Measurements from ENCODE around the gene RCE1.
"Not testable (repeated sequence)": the region's sequence is repeated elsewhere in the genome, so short reads cannot be mapped to it uniquely, and the experiment has no call there.

The RCE1 gene, protein sequence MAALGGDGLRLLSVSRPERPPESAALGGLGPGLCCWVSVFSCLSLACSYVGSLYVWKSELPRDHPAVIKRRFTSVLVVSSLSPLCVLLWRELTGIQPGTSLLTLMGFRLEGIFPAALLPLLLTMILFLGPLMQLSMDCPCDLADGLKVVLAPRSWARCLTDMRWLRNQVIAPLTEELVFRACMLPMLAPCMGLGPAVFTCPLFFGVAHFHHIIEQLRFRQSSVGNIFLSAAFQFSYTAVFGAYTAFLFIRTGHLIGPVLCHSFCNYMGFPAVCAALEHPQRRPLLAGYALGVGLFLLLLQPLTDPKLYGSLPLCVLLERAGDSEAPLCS

DNA sequence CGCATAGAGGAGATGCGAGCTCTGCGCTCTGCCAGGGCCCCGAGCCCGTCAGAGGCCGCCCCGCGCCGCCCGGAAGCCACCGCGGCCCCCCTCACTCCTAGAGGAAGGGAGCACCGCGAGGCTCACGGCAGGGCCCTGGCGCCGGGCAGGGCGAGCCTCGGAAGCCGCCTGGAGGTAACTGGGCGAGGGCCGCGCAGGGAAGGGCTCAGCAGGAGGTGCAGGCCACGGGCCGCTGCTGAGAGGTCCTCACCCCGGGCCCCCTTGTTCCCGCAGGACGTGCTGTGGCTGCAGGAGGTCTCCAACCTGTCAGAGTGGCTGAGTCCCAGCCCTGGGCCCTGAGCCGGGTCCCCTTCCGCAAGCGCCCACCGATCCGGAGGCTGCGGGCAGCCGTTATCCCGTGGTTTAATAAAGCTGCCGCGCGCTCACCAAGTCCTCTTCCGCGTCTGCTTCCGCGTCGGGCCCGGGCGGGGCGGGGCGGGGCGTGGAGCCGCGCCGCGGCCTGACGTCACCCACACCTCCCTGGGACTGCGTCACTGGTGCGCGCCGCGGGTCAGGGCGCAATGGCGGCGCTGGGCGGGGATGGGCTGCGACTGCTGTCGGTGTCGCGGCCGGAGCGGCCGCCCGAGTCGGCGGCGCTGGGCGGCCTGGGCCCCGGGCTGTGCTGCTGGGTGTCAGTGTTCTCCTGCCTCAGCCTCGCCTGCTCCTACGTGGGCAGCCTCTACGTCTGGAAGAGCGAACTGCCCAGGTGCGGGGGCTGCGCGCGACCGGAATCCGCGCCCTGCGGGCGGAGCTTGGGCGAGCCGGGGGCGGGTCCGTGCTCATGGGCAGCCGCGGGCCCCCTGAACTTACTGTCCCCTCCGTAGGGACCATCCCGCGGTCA, at the start of gene RCE1:
Gene RCE1 (plus strand): TSS at position 546 of the 880 bp plus-strand sequence. CDS start 15 bp downstream, at position 561.
- TF ChIP-seq, protein P1, sequence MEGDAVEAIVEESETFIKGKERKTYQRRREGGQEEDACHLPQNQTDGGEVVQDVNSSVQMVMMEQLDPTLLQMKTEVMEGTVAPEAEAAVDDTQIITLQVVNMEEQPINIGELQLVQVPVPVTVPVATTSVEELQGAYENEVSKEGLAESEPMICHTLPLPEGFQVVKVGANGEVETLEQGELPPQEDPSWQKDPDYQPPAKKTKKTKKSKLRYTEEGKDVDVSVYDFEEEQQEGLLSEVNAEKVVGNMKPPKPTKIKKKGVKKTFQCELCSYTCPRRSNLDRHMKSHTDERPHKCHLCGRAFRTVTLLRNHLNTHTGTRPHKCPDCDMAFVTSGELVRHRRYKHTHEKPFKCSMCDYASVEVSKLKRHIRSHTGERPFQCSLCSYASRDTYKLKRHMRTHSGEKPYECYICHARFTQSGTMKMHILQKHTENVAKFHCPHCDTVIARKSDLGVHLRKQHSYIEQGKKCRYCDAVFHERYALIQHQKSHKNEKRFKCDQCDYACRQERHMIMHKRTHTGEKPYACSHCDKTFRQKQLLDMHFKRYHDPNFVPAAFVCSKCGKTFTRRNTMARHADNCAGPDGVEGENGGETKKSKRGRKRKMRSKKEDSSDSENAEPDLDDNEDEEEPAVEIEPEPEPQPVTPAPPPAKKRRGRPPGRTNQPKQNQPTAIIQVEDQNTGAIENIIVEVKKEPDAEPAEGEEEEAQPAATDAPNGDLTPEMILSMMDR (IDR thresholded peaks at IDR 0.05; ENCODE audit: insufficient read depth, low read length, missing control alignments) = no peak
- peak within 1 kb of the TSS; percentile 98 for H3K4me3 ChIP-seq (ENCODE audit: low read depth, low read length)
- ChIA-PET CTCF (interaction anchor here (0.6 to 2.0 kb wide), 13 partner anchors 9 to 417 kb away, joined by 3 to 8 read pairs (median 4); no protein-coding TSS in a partner anchor), POLR2A (interaction anchor here (0.5 to 1.9 kb wide), 5 partner anchors 12 to 161 kb away, joined by 3 to 8 read pairs (median 4); no protein-coding TSS in a partner anchor)
- no peak for DNase-seq (ENCODE audit: low read depth, low spot score)

DNA sequence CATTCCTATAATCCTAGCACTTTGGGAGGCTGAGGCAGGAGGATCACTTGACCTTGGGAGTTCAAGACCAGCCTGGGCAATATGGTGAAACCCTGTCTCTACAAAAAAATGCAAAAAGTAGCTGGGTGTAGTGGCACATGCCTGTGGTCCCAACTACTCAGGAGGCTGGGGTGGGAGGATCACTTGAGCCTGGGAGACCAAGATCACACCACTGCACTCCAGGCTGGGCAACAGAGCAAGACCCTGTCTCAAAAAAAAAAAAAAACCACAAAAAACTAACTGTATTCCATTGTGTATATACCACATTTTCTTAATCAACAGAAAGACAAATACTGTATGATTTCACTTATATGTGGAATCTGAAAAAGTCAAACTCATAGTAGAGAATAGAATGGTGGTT, 43.4 kb upstream of the RCE1 start:
- POLR2A ChIA-PET; DNase-seq (ENCODE audit: low read depth, low spot score); H3K4me3 ChIP-seq (ENCODE audit: low read depth, low read length): not testable (repeated sequence)
- CTCF ChIA-PET = interaction anchor here (0.6 to 0.7 kb wide), 2 partner anchors 41 to 178 kb away, joined by 3 to 4 read pairs; no protein-coding TSS in a partner anchor

DNA sequence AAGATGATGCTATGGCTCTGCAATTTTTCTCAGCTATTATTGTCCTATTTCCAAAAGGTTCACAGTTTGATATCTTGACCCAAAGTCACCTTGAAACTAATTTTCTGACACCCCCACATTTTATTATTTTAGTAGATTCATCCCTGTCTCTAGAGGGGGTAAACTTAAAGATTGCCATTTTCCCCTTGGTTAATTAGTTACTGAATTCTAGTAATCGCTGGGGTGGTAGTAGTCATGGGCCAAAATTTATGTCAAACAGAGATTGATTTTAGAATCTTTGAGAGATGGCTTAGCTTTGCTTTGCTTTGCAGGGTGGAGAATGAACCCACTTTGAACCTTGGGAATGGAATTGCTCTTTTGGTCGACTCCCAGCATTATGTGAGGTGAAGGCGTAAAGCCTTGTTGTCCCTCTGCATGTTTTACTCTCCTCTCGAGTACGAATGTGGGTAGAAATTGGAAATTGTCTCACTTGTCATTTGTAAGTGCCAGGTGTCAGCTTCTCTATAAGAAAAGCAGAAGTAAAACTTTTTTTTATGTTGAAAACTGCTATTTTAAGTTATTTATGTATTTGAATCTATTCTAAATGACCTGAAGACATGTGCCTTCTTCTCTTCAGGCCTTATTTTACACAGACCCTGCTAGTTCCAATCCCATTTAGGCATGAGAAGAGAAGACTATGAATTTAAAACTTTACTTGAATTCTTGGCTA, 42.4 kb upstream of the RCE1 start:
- DNase-seq (ENCODE audit: low read depth, low spot score) = no peak
- ChIA-PET CTCF (interaction anchor here (1.2 kb wide), 1 partner anchor 34 kb away, joined by 4 read pairs; no protein-coding TSS in a partner anchor), POLR2A (no interaction called here)
- TF ChIP-seq, protein P1 (IDR thresholded peaks at IDR 0.05; ENCODE audit: insufficient read depth, low read length, missing control alignments) = no peak
- no peak overlapping the region for H3K4me3 ChIP-seq (ENCODE audit: low read depth, low read length)

DNA sequence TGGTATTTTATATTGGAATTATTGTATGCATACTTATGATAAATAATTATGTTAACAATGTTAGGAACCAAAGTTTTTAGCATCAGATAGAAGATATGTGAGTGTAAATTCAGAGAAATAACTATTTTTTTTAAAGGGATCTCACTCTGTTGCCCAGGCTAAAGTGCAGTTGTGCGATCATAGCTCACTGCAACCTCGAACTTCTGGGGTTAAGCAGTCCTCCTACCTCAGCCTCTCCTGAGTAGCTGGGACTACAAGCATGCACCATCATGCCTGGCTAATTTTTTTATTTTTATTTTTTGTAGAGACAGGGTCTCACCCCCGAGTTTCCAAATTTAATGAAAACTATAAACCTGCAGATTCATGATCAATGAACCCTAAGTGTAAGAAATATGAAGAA, 33.6 kb upstream of the RCE1 start:
- no peak for DNase-seq (ENCODE audit: low read depth, low spot score)
- TF ChIP-seq, protein P1 (IDR thresholded peaks at IDR 0.05; ENCODE audit: insufficient read depth, low read length, missing control alignments) = no peak
- ChIA-PET POLR2A (no interaction called here), CTCF (interaction anchor here (0.9 to 1.4 kb wide), 2 partner anchors 21 to 25 kb away, joined by 3 read pairs; no protein-coding TSS in a partner anchor)
- no peak overlapping the region for H3K4me3 ChIP-seq (ENCODE audit: low read depth, low read length)

DNA sequence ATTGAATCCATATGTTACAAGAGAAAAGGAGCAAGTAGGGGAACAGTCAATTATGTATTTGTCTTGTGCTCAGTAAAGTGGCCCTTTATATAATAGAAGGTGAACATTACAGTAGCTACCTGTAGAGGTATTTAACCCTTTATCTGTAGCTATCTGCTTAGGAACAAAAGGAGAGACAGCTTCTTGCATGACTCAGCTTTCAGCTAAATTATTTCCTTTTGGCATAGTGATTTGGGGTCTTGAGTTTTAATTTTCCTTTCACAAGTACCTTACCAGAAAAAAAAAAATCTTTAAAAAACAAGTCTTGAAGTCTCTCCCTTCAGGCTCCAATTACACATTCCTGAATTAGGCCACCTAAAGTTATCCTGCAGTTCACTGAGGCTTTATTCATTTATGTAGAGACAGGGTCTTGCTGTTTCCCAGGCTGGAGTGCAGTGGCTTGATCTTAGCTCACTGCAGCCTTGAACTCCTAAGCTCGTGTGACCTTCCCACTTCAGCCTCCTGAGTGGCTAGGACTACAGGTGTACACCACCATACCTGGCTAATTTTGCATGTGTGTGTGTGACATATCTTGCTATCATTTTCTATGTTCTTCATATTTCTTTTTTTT, 32.6 kb upstream of the RCE1 start:
- no peak for DNase-seq (ENCODE audit: low read depth, low spot score)
- TF ChIP-seq, protein P1 (IDR thresholded peaks at IDR 0.05; ENCODE audit: insufficient read depth, low read length, missing control alignments) = no peak
- H3K4me3 ChIP-seq (ENCODE audit: low read depth, low read length) = no peak overlapping the region
- CTCF ChIA-PET = interaction anchor here (0.9 to 1.4 kb wide), 3 partner anchors 20 to 117 kb away, joined by 3 read pairs; no protein-coding TSS in a partner anchor
- POLR2A ChIA-PET = no interaction called here

DNA sequence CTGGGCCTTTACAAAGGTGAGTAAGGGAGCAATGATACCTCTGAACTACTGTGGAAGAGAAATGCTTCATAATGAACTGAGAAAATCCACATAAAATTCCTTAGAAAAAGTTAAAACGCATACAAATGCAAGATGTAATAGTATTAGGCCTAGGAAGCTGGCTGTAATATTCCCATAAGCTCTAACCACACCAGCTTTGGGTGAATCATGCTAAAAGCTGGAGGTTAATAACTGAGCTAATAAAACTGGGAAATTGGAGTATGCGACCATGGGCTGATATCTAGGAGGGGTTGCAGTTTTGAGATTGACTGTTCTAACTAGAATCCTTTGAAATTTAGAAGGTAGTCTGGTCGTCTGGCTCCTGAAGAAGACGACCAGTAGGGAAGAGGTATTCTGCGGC, 28.6 kb upstream of the RCE1 start:
- ChIA-PET CTCF (interaction anchor here (3.3 kb wide), 1 partner anchor 19 kb away, joined by 9 read pairs; no protein-coding TSS in a partner anchor), POLR2A (no interaction called here)
- no peak for DNase-seq (ENCODE audit: low read depth, low spot score)
- no peak overlapping the region for H3K4me3 ChIP-seq (ENCODE audit: low read depth, low read length)
- TF ChIP-seq, protein P1 (IDR thresholded peaks at IDR 0.05; ENCODE audit: insufficient read depth, low read length, missing control alignments) = no peak
